AML-193 (cell line): ENCODE data around the gene P2RY2.
"Not testable (repeated sequence)": the region's sequence is repeated elsewhere in the genome, so short reads cannot be mapped to it uniquely, and the experiment has no call there.

Source experiments
- DNase-seq, 2 experiments: peaks; one replicate each; lab custom pipeline; 2025; lab: John Stamatoyannopoulos, UW

Gene P2RY2

GRCh38 chr11:73188301-73188700 lies 29.8 kb upstream of the P2RY2 start:
- no peak for DNase-seq

- DNase-seq: peak; percentile 90
Measured at GRCh38 chr11:73189315-73189714, 28.8 kb upstream of the P2RY2 start.

GRCh38 chr11:73189723-73190556 lies 28.1 kb upstream of the P2RY2 start:
- no peak for DNase-seq

- no peak for DNase-seq
Measured at GRCh38 chr11:73190557-73190885, 27.6 kb upstream of the P2RY2 start.

GRCh38 chr11:73191151-73191550 lies 26.9 kb upstream of the P2RY2 start:
- no peak for DNase-seq

- DNase-seq: no peak
Measured at GRCh38 chr11:73192272-73192671, 25.8 kb upstream of the P2RY2 start.

- no peak for DNase-seq
Measured at GRCh38 chr11:73193251-73194033, 24.6 kb upstream of the P2RY2 start.

GRCh38 chr11:73194034-73194507 lies 24.0 kb upstream of the P2RY2 start:
- no peak for DNase-seq

- DNase-seq: no peak
Measured at GRCh38 chr11:73194593-73194992, 23.5 kb upstream of the P2RY2 start.

GRCh38 chr11:73195191-73196007 lies 22.7 kb upstream of the P2RY2 start:
- no peak for DNase-seq

- no peak for DNase-seq
Measured at GRCh38 chr11:73196576-73196975, 21.5 kb upstream of the P2RY2 start.

- no peak for DNase-seq
Measured at GRCh38 chr11:73197348-73197747, 20.7 kb upstream of the P2RY2 start.

GRCh38 chr11:73197787-73198186 lies 20.3 kb upstream of the P2RY2 start:
- DNase-seq: not testable (repeated sequence)

- no peak for DNase-seq
Measured at GRCh38 chr11:73198677-73199076, 19.4 kb upstream of the P2RY2 start.

GRCh38 chr11:73199446-73199845 lies 18.6 kb upstream of the P2RY2 start:
- no peak for DNase-seq

GRCh38 chr11:73200256-73200655 lies 17.8 kb upstream of the P2RY2 start:
- no peak for DNase-seq

- DNase-seq: no peak
Measured at GRCh38 chr11:73201249-73201648, 16.8 kb upstream of the P2RY2 start.

GRCh38 chr11:73201888-73202780 lies 15.9 kb upstream of the P2RY2 start:
- DNase-seq: no peak

- no peak for DNase-seq
Measured at GRCh38 chr11:73203322-73203721, 14.8 kb upstream of the P2RY2 start.

- no peak for DNase-seq
Measured at GRCh38 chr11:73203790-73204189, 14.3 kb upstream of the P2RY2 start.

GRCh38 chr11:73204711-73205121 lies 13.4 kb upstream of the P2RY2 start:
- DNase-seq: peak; percentile 97 to 98
